GM23338 (cell line): ENCODE measurements around the gene ADRA2A. TPM values are rescaled to one million over a fixed set of nuclear protein-coding genes. Genes with fewer than 3 reads are reported as not detected.

Source experiments
- ATAC-seq: fragments of 200-7000 bp; cut with Tn5 transposase; 3 replicates; pipeline ENCODE4 v1.9.1; 2020
- DNase-seq: peaks from one replicate; pipeline ENCODE4 v3.0.0-alpha.2; 2015; ENCODE audit warnings: low spot score
- H2AFZ ChIP-seq: fragments of 200-600 bp; sonication (generic); 2 replicates; pipeline ENCODE4 v1.8.0; 2016; ENCODE audit warnings: antibody characterized with exemption, mild to moderate bottlenecking, moderate library complexity
- H3F3A ChIP-seq: fragments of 200-600 bp; sonication (generic); replicated peaks from 2 replicates; pipeline ENCODE4 v1.8.0; 2017; ENCODE audit warnings: antibody characterized with exemption, mixed run types, low read depth
- H3K27ac ChIP-seq: fragments of 200-600 bp; sonication (generic); 2 replicates; pipeline ENCODE4 v1.6.1; 2016; ENCODE audit warnings: low read depth
- H3K27me3 ChIP-seq: fragments of 200-600 bp; sonication (generic); 2 replicates; pipeline ENCODE4 v1.8.0; 2016; ENCODE audit warnings: mild to moderate bottlenecking, mixed run types, moderate library complexity; ENCODE audit not compliant: insufficient read depth
- H3K36me3 ChIP-seq: fragments of 200-600 bp; sonication (generic); 2 replicates; pipeline ENCODE4 v1.8.0; 2016; ENCODE audit warnings: mild to moderate bottlenecking; ENCODE audit not compliant: insufficient read depth
- H3K4me1 ChIP-seq: fragments of 200-600 bp; sonication (generic); 2 replicates; pipeline ENCODE4 v1.8.0; 2016; ENCODE audit warnings: mild to moderate bottlenecking, moderate library complexity; ENCODE audit not compliant: insufficient read depth
- H3K4me2 ChIP-seq: fragments of 200-600 bp; sonication (generic); 2 replicates; pipeline ENCODE4 v1.7.1; 2017; ENCODE audit warnings: mixed run types
- H3K4me3 ChIP-seq: fragments of 200-600 bp; sonication (generic); 2 replicates; pipeline ENCODE4 v1.6.1; 2016; ENCODE audit warnings: mixed run types
- H3K79me2 ChIP-seq: fragments of 200-600 bp; sonication (generic); replicated peaks from 2 replicates; pipeline ENCODE4 v1.8.0; 2017; ENCODE audit warnings: mild to moderate bottlenecking; ENCODE audit not compliant: insufficient read depth
- H3K9me2 ChIP-seq: fragments of 200-600 bp; sonication (generic); 2 replicates; pipeline ENCODE4 v1.8.0; 2017; ENCODE audit not compliant: insufficient read depth
- H4K20me1 ChIP-seq: fragments of 200-600 bp; sonication (generic); replicated peaks from 2 replicates; pipeline ENCODE4 v1.8.0; 2017; ENCODE audit warnings: mild to moderate bottlenecking; ENCODE audit not compliant: insufficient read depth
- H3K27ac Mint-ChIP-seq: 2 replicates; pipeline ENCODE4 v1.8.0; 2020; ENCODE audit warnings: inconsistent platforms, mild to moderate bottlenecking, moderate library complexity, mixed read lengths
- H3K27me3 Mint-ChIP-seq: 3 replicates; pipeline ENCODE4 v1.8.0; 2022; ENCODE audit warnings: low read depth, mild to moderate bottlenecking, moderate library complexity, mixed read lengths, inconsistent platforms; ENCODE audit not compliant: insufficient read depth, poor library complexity
- H3K36me3 Mint-ChIP-seq: 3 replicates; pipeline ENCODE4 v1.8.0; 2021; ENCODE audit warnings: low read depth, mild to moderate bottlenecking, inconsistent platforms, moderate library complexity, mixed read lengths
- H3K4me1 Mint-ChIP-seq: 3 replicates; pipeline ENCODE4 v1.8.0; 2020; ENCODE audit warnings: mild to moderate bottlenecking, inconsistent platforms, mixed read lengths
- H3K4me3 Mint-ChIP-seq: 3 replicates; pipeline ENCODE4 v1.8.0; 2021; ENCODE audit warnings: moderate library complexity, mild to moderate bottlenecking, inconsistent platforms, mixed read lengths
- H3K9me3 Mint-ChIP-seq: 3 replicates; pipeline ENCODE4 v1.8.0; 2020; ENCODE audit warnings: moderate library complexity, mild to moderate bottlenecking, inconsistent platforms, mixed read lengths
- CREB1 ChIP-seq: fragments of 250-450 bp; sonication (Bioruptor Pico); IDR thresholded peaks from 2 replicates; pipeline ENCODE4 v1.5.0; 2020; ENCODE audit warnings: low read depth, mild to moderate bottlenecking, moderate library complexity
- ETS1 ChIP-seq: IDR thresholded peaks from 2 replicates; pipeline ENCODE4 v1.6.1; 2016; ENCODE audit warnings: antibody characterized with exemption
- EZH2 ChIP-seq: fragments of 200-600 bp; sonication (generic); IDR thresholded peaks from one replicate; pipeline ENCODE4 v1.8.0; 2017; ENCODE audit warnings: antibody characterized with exemption, mild to moderate bottlenecking, low read depth; ENCODE audit not compliant: unreplicated experiment
- EZH2phosphoT487 ChIP-seq: fragments of 200-600 bp; sonication (generic); IDR thresholded peaks from one replicate; pipeline ENCODE4 v1.8.1; 2018; ENCODE audit warnings: antibody characterized with exemption; ENCODE audit not compliant: unreplicated experiment
- JUNB ChIP-seq: IDR thresholded peaks from one replicate; pipeline ENCODE4 v1.6.1; 2016; ENCODE audit warnings: antibody characterized with exemption; ENCODE audit not compliant: unreplicated experiment
- POLR2AphosphoS5 ChIP-seq: IDR thresholded peaks from 2 replicates; pipeline ENCODE4 v1.6.1; 2016; ENCODE audit warnings: antibody characterized with exemption, low read depth
- REST ChIP-seq: IDR thresholded peaks from one replicate; pipeline ENCODE4 v1.6.1; 2018; ENCODE audit warnings: antibody characterized with exemption; ENCODE audit not compliant: unreplicated experiment
- STAT1 ChIP-seq: IDR thresholded peaks from one replicate; pipeline ENCODE4 v1.6.1; 2016; ENCODE audit warnings: antibody characterized with exemption; ENCODE audit not compliant: unreplicated experiment
- ZNF331 ChIP-seq: fragments of 250-450 bp; sonication (Bioruptor Pico); IDR thresholded peaks from 2 replicates; pipeline ENCODE4 v1.5.0; 2020; ENCODE audit warnings: low read depth, mild to moderate bottlenecking, moderate library complexity
- polyA plus RNA-seq: library from polyadenylated mRNA; unstranded; fragments of >200 nt; fragmentation: Nextera tagmentation; extraction: Ambion mirVana; gene quantifications from 2 replicates; pipeline ENCODE4 v1.2.1, GENCODE V29; 2016
- total RNA-seq: library from RNA; depleted of rRNA; stranded (reverse); fragments of >200 nt; shearing (Covaris generic); gene quantifications from 2 replicates; pipeline ENCODE4 v1.2.3, GENCODE V29; 2014

Gene ADRA2A
- total and polyA plus RNA-seq, 2 experiments from 2014 or later, result 0.60 to 2.5 TPM

GRCh38 chr10:111093741-111094380 lies 17.0 kb downstream of the ADRA2A start:
- no peak overlapping the region for H3K4me2 ChIP-seq
- no peaks in the 10 kb centered on the region for H3F3A ChIP-seq
- H3K4me1 ChIP-seq, result no peaks in the 10 kb centered on the region; the same call in 1 of the 2 replicates
- ATAC-seq (no peak), DNase-seq (no peak)
- no peaks in the 10 kb centered on the region for H3K79me2 ChIP-seq
- H3K27me3 ChIP-seq, result no peaks in the 10 kb centered on the region
- H3K4me3 Mint-ChIP-seq, result no peak overlapping the region
- H3K27ac Mint-ChIP-seq, result no peak overlapping the region
- peaks cover 16% of the 10 kb centered on the region for H3K9me2 ChIP-seq
- no peaks in the 10 kb centered on the region; the same call in 2 of the 3 replicates for H3K9me3 Mint-ChIP-seq
- TF ChIP-seq EZH2 (no peak), POLR2AphosphoS5 (no peak)
- H3K27me3 Mint-ChIP-seq, result peaks cover 12% of the 10 kb centered on the region
- no peak overlapping the region for H2AFZ ChIP-seq
- H3K36me3 Mint-ChIP-seq, result no peaks in the 10 kb centered on the region
- no peak overlapping the region for H3K4me3 ChIP-seq
- no peak overlapping the region for H3K27ac ChIP-seq
- no peaks in the 10 kb centered on the region for H3K36me3 ChIP-seq
- H4K20me1 ChIP-seq, result no peaks in the 10 kb centered on the region
- H3K4me1 Mint-ChIP-seq, result no peaks in the 10 kb centered on the region

- DNase-seq, result no peak
- H3K27ac Mint-ChIP-seq, result no peak overlapping the region
- H3K4me1 Mint-ChIP-seq, result no peaks in the 10 kb centered on the region
- no peaks in the 10 kb centered on the region for H3K36me3 ChIP-seq
- H3K4me3 ChIP-seq, result no peak overlapping the region
- H3K4me1 ChIP-seq, result no peaks in the 10 kb centered on the region; the same call in 1 of the 2 replicates
- H3K9me2 ChIP-seq, result peaks cover 16% of the 10 kb centered on the region
- H3K4me2 ChIP-seq, result no peak overlapping the region
- no peak overlapping the region for H3K4me3 Mint-ChIP-seq
- no peak overlapping the region for H3K27ac ChIP-seq
- H3K27me3 Mint-ChIP-seq, result peaks cover 6% of the 10 kb centered on the region
- ATAC-seq, result no peak
- no peaks in the 10 kb centered on the region for H3K27me3 ChIP-seq
- no peaks in the 10 kb centered on the region for H4K20me1 ChIP-seq
- no peaks in the 10 kb centered on the region for H3F3A ChIP-seq
- H3K79me2 ChIP-seq, result no peaks in the 10 kb centered on the region
- no peaks in the 10 kb centered on the region for H3K36me3 Mint-ChIP-seq
- no peak overlapping the region for H2AFZ ChIP-seq
- H3K9me3 Mint-ChIP-seq, result no peaks in the 10 kb centered on the region; the same call in 2 of the 3 replicates
- TF ChIP-seq REST (no peak), POLR2AphosphoS5 (no peak), EZH2phosphoT487 (no peak), JUNB (no peak), CREB1 (CRISPR knock-in tag) (no peak), EZH2 (no peak), STAT1 (no peak), ETS1 (no peak), ZNF331 (CRISPR knock-in tag) (no peak)
Measured at GRCh38 chr10:111098679-111099437, 22.0 kb downstream of the ADRA2A start.
